ENCODE measurements around the gene CCDC198. TPM values are rescaled to one million over a fixed set of nuclear protein-coding genes. Genes with fewer than 3 reads are reported as not detected.

Gene CCDC198, protein sequence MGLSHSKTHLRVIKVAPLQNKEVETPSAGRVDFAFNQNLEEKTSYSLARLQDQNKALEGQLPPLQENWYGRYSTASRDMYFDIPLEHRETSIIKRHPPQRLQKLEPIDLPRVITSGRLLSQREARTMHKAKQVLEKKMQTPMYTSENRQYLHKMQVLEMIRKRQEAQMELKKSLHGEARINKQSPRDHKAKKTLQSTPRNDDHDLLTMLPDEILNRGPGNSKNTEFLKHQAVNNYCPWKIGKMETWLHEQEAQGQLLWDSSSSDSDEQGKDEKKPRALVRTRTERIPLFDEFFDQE
- not detected in 2 replicates for total RNA-seq

DNA sequence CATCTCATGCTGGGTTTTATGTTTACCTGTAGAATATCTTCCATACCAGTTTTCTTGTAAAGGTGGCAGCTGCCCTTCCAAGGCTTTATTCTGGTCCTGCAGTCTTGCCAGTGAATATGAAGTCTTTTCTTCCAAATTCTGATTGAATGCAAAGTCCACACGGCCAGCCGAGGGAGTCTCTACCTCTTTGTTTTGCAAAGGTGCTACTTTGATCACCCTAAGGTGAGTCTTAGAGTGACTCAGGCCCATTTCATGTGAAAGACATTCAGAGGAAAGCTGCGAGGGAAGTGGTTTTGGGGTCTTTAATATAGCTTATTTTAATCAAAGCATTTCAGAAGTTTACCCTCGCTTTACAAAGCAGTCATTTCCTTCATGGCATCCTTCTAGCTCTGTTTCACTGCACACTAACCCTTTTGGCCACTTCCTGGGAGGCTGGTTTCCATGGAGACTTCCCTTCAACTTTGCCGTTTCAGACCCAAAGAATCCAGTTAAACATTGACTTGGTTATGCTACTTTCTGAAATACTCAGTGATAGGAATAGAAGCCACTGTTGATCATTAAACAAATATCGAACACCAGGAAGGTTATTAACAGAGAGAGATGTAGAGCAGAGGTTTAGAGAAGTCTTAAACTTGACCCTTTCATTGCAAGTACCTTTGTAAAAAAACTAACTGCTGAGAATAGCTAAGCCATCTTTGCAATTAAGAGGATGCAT lies at the start of gene CCDC198:
TSS of gene CCDC198 (minus strand) at position 391 of the 715 bp plus-strand sequence. CDS start at position 249, 142 bp downstream.

Other genes with a start within 250 kb of the CCDC198 start
- gene EXOC5, start 225.0 kb downstream of the CCDC198 start, total RNA-seq: 39.2 and 48.6 TPM in 2 replicates
- 18.2 and 20.2 TPM in 2 replicates for gene AP5M1, start 224.9 kb downstream of the CCDC198 start, total RNA-seq
- 9.5 and 12.6 TPM in 2 replicates for gene NAA30, start 103.3 kb downstream of the CCDC198 start, total RNA-seq